IMR-90 (cell line): ENCODE data around the gene PNP.

Experiments
- BHLHE40 ChIP-seq: fragments of 150-350 bp; IDR thresholded peaks from 2 replicates; pipeline ENCODE4 v1.6.1; 2016; ENCODE audit warnings: mild to moderate bottlenecking, low read depth, low read length
- CEBPB ChIP-seq: IDR thresholded peaks from 2 replicates; pipeline ENCODE4 v1.6.1; 2012; ENCODE audit warnings: low read depth, low read length, improper control_type of control experiment
- CTCF ChIP-seq: conservative IDR thresholded peaks from 2 replicates; pipeline ENCODE4 v1.5.1; 2012; ENCODE audit warnings: mild to moderate bottlenecking, low read depth, low read length, improper control_type of control experiment
- POLR2A ChIP-seq: IDR thresholded peaks from 2 replicates; pipeline ENCODE4 v1.6.1; 2012; ENCODE audit warnings: mild to moderate bottlenecking, low read depth, low read length
- RAD21 ChIP-seq: IDR thresholded peaks from 2 replicates; pipeline ENCODE4 v1.6.1; 2012; ENCODE audit warnings: low read length, improper control_type of control experiment
- RFX5 ChIP-seq: IDR thresholded peaks from 2 replicates; pipeline ENCODE4 v1.8.0; 2012; ENCODE audit warnings: low read depth, mild to moderate bottlenecking, low read length, moderate library complexity
- SMC3 ChIP-seq: fragments of 150-350 bp; IDR thresholded peaks from 2 replicates; pipeline ENCODE4 v1.6.1; 2016; ENCODE audit warnings: low read depth, mild to moderate bottlenecking, antibody characterized with exemption, low read length, moderate library complexity
- USF2 ChIP-seq: fragments of 150-350 bp; IDR thresholded peaks from 2 replicates; pipeline ENCODE4 v1.6.1; 2017; ENCODE audit warnings: mild to moderate bottlenecking, antibody characterized with exemption, low read length, low read depth

GRCh38 chr14:20469242-20469889, at the start of gene PNP:
- peak; percentile 98 for TF ChIP-seq POLR2A
- TF ChIP-seq BHLHE40 = no peak
- no peak for TF ChIP-seq CTCF
- no peak for TF ChIP-seq RFX5
- no peak for TF ChIP-seq SMC3
- TF ChIP-seq CEBPB = no peak
- TF ChIP-seq USF2 = no peak
- no peak for TF ChIP-seq RAD21
